HG03025 (cell line): ENCODE results near the gene PCDHA1.
"Not testable (repeated sequence)": the region's sequence is repeated elsewhere in the genome, so short reads cannot be mapped to it uniquely, and the experiment has no call there.

Experiments used
- ATAC-seq: cut with Tn5 transposase; IDR thresholded peaks from one replicate; pipeline ENCODE4 v1.9.1; 2021; ENCODE audit warnings: mild to moderate bottlenecking, moderate library complexity; ENCODE audit not compliant: unreplicated experiment, low FRiP score

PCDHA1 gene

DNA sequence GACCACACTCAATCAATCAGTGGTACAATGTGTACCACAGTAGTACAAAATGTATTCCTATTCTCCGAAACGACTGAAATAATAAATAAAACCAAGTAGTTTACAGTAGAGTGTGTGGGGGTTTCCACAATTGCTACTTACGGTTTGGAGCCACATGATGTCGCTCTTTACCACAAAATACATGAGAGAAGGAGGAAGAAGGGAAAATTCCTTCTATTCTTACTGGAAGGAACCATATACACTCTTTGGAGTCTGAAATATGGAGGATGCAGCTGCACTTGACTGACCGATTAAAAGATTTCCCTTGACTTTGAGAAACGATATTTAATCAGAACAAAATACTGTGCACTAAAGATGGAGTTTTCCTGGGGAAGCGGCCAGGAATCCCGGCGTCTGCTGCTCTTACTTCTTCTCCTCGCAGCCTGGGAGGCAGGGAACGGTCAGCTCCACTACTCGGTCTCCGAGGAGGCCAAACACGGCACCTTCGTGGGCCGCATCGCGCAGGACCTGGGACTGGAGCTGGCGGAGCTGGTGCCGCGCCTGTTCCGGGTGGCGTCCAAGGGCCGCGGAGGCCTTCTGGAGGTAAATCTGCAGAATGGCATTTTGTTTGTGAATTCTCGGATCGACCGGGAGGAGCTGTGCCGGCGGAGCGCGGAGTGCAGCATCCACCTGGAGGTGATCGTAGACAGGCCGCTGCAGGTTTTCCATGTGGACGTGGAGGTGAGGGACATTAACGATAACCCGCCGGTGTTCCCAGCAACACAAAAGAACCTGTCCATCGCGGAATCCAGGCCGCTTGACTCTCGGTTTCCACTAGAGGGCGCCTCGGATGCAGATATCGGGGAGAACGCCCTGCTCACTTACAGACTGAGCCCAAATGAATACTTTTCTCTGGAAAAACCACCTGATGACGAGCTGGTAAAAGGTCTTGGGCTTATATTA is 21.2 kb downstream of the PCDHA1 start, which contains the start of gene PCDHA4:
PCDHA4 (plus strand) TSS at position 235 of the 942 bp plus-strand sequence.
- no peak for ATAC-seq

- not testable (repeated sequence) for ATAC-seq
Observed at GRCh38 chr5:140808241-140808888, 22.4 kb downstream of the PCDHA1 start.

DNA sequence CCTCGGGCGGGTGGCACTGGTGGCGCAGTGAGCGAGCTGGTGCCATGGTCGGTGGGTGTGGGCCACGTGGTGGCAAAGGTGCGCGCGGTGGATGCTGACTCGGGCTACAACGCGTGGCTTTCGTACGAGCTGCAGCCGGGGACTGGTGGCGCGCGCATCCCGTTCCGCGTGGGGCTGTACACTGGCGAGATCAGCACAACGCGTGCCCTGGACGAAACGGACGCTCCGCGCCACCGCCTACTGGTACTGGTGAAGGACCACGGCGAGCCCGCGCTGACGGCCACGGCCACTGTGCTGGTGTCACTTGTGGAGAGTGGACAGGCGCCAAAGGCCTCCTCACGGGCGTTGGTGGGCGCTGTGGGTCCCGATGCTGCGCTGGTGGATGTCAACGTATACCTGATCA is 22.9 kb downstream of the PCDHA1 start:
- no peak for ATAC-seq

- no peak for ATAC-seq
Observed at GRCh38 chr5:140821375-140822280, 35.7 kb downstream of the PCDHA1 start, which contains the start of gene PCDHA5. Gene PCDHA5, plus strand, starts transcription at chr5:140821613.

- ATAC-seq: no peak
Observed at GRCh38 chr5:140822281-140822629, 36.3 kb downstream of the PCDHA1 start.

GRCh38 chr5:140822969-140823368 is 37.0 kb downstream of the PCDHA1 start:
- not testable (repeated sequence) for ATAC-seq

GRCh38 chr5:140823475-140823874 is 37.5 kb downstream of the PCDHA1 start:
- ATAC-seq: no peak

DNA sequence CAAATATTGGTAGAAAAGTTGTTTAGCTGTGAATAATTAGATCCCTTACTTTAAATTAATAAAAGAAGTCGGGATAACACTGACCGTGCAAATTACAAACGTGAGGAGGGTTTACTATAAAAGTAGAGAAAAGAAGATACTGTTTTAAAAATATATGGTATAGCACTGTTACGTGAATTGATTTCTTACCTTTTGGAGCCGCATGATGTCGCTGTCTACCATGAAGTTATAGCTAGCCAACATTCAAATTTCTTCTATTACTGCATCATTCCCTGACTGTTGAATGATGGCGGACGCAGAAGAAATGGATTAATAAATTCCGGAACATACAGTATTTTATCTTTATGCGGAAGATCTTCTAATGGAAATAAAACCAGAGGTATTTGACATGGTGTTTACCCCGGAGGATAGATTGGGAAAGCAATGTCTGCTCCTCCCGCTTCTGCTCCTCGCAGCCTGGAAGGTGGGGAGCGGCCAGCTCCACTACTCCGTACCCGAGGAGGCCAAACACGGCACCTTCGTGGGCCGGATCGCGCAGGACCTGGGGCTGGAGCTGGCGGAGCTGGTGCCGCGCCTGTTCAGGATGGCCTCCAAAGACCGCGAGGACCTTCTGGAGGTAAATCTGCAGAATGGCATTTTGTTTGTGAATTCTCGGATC is 41.9 kb downstream of the PCDHA1 start, which contains the start of gene PCDHA6:
PCDHA6 (plus strand) TSS at position 257 of the 658 bp plus-strand sequence; CDS start at position 389, 132 bp downstream.
- ATAC-seq: no peak

DNA sequence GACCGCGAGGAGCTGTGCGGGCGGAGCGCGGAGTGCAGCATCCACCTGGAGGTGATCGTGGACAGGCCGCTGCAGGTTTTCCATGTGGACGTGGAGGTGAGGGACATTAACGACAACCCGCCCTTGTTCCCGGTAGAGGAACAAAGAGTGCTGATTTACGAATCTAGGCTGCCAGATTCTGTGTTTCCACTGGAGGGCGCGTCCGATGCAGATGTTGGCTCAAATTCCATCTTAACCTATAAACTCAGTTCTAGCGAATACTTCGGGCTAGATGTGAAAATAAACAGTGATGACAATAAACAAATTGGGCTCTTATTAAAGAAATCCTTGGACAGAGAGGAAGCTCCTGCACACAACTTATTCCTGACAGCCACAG is 42.4 kb downstream of the PCDHA1 start:
- ATAC-seq: no peak

DNA sequence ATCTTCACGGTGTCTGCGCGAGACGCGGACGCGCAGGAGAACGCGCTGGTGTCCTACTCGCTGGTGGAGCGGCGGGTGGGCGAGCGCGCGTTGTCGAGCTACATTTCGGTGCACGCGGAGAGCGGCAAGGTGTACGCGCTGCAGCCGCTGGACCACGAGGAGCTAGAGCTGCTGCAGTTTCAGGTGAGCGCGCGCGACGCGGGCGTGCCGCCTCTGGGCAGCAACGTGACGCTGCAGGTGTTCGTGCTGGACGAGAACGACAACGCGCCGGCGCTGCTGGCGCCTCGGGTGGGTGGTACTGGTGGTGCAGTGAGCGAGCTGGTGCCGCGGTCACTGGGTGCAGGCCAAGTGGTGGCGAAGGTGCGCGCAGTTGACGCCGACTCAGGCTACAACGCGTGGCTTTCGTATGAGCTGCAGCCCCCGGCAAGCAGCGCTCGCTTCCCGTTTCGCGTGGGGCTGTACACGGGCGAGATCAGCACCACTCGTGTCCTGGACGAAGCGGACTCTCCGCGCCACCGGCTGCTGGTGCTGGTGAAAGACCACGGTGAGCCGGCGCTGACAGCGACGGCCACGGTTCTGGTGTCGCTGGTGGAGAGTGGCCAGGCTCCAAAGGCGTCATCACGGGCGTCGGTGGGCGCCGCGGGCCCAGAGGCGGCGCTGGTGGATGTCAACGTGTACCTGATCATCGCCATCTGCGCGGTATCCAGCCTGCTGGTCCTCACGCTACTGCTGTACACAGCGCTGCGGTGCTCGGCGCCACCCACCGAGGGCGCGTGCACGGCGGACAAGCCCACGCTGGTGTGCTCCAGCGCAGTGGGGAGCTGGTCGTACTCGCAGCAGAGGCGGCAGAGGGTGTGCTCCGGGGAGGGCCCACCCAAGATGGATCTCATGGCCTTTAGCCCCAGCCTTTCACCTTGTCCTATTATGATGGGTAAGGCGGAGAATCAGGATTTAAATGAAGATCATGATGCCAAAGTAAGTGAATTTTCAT is 43.9 kb downstream of the PCDHA1 start:
- not testable (repeated sequence) for ATAC-seq

- ATAC-seq: no peak
Observed at GRCh38 chr5:140833993-140834392, 48.1 kb downstream of the PCDHA1 start, which contains the start of gene PCDHA7. Gene PCDHA7, plus strand, starts transcription at chr5:140834269. Its CDS starts 115 bp downstream, at chr5:140834384.

DNA sequence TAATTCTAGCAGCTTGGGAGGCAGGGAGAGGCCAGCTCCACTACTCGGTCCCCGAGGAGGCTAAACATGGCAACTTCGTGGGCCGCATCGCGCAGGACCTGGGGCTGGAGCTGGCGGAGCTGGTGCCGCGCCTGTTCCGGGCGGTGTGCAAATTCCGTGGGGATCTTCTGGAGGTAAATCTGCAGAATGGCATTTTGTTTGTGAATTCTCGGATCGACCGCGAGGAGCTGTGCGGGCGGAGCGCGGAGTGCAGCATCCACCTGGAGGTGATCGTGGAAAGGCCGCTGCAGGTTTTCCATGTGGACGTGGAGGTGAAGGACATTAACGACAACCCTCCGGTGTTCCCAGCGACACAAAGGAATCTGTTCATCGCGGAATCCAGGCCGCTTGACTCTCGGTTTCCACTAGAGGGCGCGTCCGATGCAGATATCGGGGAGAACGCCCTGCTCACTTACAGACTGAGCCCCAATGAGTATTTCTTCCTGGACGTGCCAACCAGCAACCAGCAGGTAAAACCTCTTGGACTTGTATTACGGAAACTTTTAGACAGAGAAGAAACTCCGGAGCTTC is 48.6 kb downstream of the PCDHA1 start:
- not testable (repeated sequence) for ATAC-seq

- no peak for ATAC-seq
Observed at GRCh38 chr5:140835622-140836510, 49.9 kb downstream of the PCDHA1 start.

- no peak for ATAC-seq
Observed at GRCh38 chr5:140840978-140841962, 55.3 kb downstream of the PCDHA1 start, which contains the start of gene PCDHA8. Gene PCDHA8, plus strand, starts transcription at chr5:140841187. Its CDS starts 135 bp downstream, at chr5:140841322.

GRCh38 chr5:140842798-140843733 is 57.1 kb downstream of the PCDHA1 start:
- no peak for ATAC-seq
